Neural progenitor cell (in vitro differentiated cells): ENCODE measurements around the gene FRMD8. TPM values are rescaled to one million over a fixed set of nuclear protein-coding genes. Genes with fewer than 3 reads are reported as not detected.

Experiments used
- DNase-seq: peaks from one replicate; pipeline ENCODE4 v3.0.0-alpha.2; 2016; ENCODE audit warnings: low spot score
- H2AFZ ChIP-seq: fragments of 200-600 bp; sonication (generic); replicated peaks from 2 replicates; pipeline ENCODE4 v1.6.1; 2016; ENCODE audit warnings: antibody characterized with exemption
- H3F3A ChIP-seq: fragments of 200-600 bp; sonication (generic); 2 replicates; pipeline ENCODE4 v1.6.1; 2016; ENCODE audit warnings: antibody characterized with exemption, low read depth
- H3K27ac ChIP-seq: fragments of 200-600 bp; sonication (generic); 2 replicates; pipeline ENCODE4 v1.5.1; 2016; ENCODE audit warnings: mild to moderate bottlenecking
- H3K27me3 ChIP-seq: fragments of 200-600 bp; sonication (generic); 2 replicates; pipeline ENCODE4 v1.6.1; 2016; ENCODE audit warnings: mild to moderate bottlenecking, moderate library complexity
- H3K36me3 ChIP-seq: fragments of 200-600 bp; sonication (generic); 2 replicates; pipeline ENCODE4 v1.5.1; 2016
- H3K4me1 ChIP-seq: fragments of 200-600 bp; sonication (generic); 2 replicates; pipeline ENCODE4 v1.6.1; 2016; ENCODE audit warnings: mixed run types
- H3K4me2 ChIP-seq: fragments of 200-600 bp; sonication (generic); 2 replicates; pipeline ENCODE4 v1.6.1; 2016
- H3K4me3 ChIP-seq: fragments of 200-600 bp; sonication (generic); 2 replicates; pipeline ENCODE4 v1.5.1; 2016
- H3K79me2 ChIP-seq: fragments of 200-600 bp; sonication (generic); 2 replicates; pipeline ENCODE4 v1.6.1; 2016; ENCODE audit warnings: low read depth
- H3K9ac ChIP-seq: fragments of 200-600 bp; sonication (generic); 2 replicates; pipeline ENCODE4 v1.6.1; 2016
- H3K9me3 ChIP-seq: fragments of 200-600 bp; sonication (generic); 2 replicates; pipeline ENCODE4 v1.5.1; 2016; ENCODE audit warnings: low read depth
- H4K20me1 ChIP-seq: fragments of 200-600 bp; sonication (generic); 2 replicates; pipeline ENCODE4 v1.6.1; 2016; ENCODE audit warnings: low read depth
- H3K27ac Mint-ChIP-seq: 3 replicates; pipeline ENCODE4 v1.8.0; 2021; ENCODE audit warnings: mixed read lengths
- H3K27me3 Mint-ChIP-seq: 2 replicates; pipeline ENCODE4 v1.8.0; 2022; ENCODE audit warnings: low read depth, mild to moderate bottlenecking, inconsistent platforms, moderate library complexity, mixed read lengths; ENCODE audit not compliant: insufficient read depth
- H3K36me3 Mint-ChIP-seq: 3 replicates; pipeline ENCODE4 v1.8.0; 2021; ENCODE audit warnings: mixed read lengths
- H3K4me1 Mint-ChIP-seq: 3 replicates; pipeline ENCODE4 v1.8.0; 2021; ENCODE audit warnings: mixed read lengths
- H3K4me3 Mint-ChIP-seq: 3 replicates; pipeline ENCODE4 v1.8.0; 2021; ENCODE audit warnings: mild to moderate bottlenecking, moderate library complexity, mixed read lengths
- H3K9me3 Mint-ChIP-seq: 3 replicates; pipeline ENCODE4 v1.8.0; 2020; ENCODE audit warnings: mixed read lengths
- EZH2 ChIP-seq: fragments of 200-600 bp; sonication (generic); IDR thresholded peaks from 2 replicates; pipeline ENCODE4 v1.6.1; 2017; ENCODE audit warnings: antibody characterized with exemption, mild to moderate bottlenecking, moderate library complexity
- EZH2phosphoT487 ChIP-seq: fragments of 200-600 bp; sonication (generic); IDR thresholded peaks from 2 replicates; pipeline ENCODE4 v1.6.1; 2017; ENCODE audit warnings: antibody characterized with exemption
- total RNA-seq: library from RNA; depleted of rRNA; stranded (reverse); fragments of >200 nt; gene quantifications from 2 replicates; pipeline ENCODE4 v1.2.3, GENCODE V29; 2015; ENCODE audit warnings: low replicate concordance
- TF ChIP-seq, protein P1 (sequence below): fragments of 200-600 bp; sonication (generic); IDR thresholded peaks from 2 replicates; pipeline ENCODE4 v1.5.1; 2017; ENCODE audit warnings: antibody characterized with exemption, mild to moderate bottlenecking

FRMD8 gene
- total RNA-seq, 1 donor from 2014 or later: 5.8 TPM

- Histone ChIP-seq H2AFZ (no peak overlapping the region), H3K4me1 (peaks cover 23% of the 10 kb centered on the region), H3K79me2 (no peaks in the 10 kb centered on the region), H3K9ac (no peak overlapping the region), H3K9me3 (no peaks in the 10 kb centered on the region), H3K27me3 (peaks cover 26% of the 10 kb centered on the region), H3K36me3 (no peaks in the 10 kb centered on the region), H3K4me3 (no peak overlapping the region), H3F3A (peaks cover 21% of the 10 kb centered on the region), H3K27ac (no peak overlapping the region), H4K20me1 (peaks cover 13% of the 10 kb centered on the region), H3K4me2 (no peak overlapping the region)
- no peak for TF ChIP-seq EZH2phosphoT487
- no peak for DNase-seq
- no peaks in the 10 kb centered on the region for H3K9me3 Mint-ChIP-seq
- no peak overlapping the region for H3K4me3 Mint-ChIP-seq
- H3K27me3 Mint-ChIP-seq: peaks cover 12% of the 10 kb centered on the region
- H3K27ac Mint-ChIP-seq: no peak overlapping the region
- H3K4me1 Mint-ChIP-seq: peaks cover 21% of the 10 kb centered on the region
- peaks cover 3% of the 10 kb centered on the region for H3K36me3 Mint-ChIP-seq
Measured at GRCh38 chr11:65357856-65358356, 28.5 kb upstream of the FRMD8 start.

GRCh38 chr11:65362320-65362931, 24.0 kb upstream of the FRMD8 start:
- Histone ChIP-seq H3K9me3 (no peaks in the 10 kb centered on the region), H3K27ac (no peak overlapping the region), H3K4me2 (no peak overlapping the region), H3F3A (no peaks in the 10 kb centered on the region), H3K27me3 (peaks cover 3% of the 10 kb centered on the region), H4K20me1 (no peaks in the 10 kb centered on the region), H3K4me3 (no peak overlapping the region), H3K36me3 (no peaks in the 10 kb centered on the region), H3K79me2 (peaks cover 4% of the 10 kb centered on the region), H3K9ac (no peak overlapping the region), H3K4me1 (peaks cover 10% of the 10 kb centered on the region), H2AFZ (no peak overlapping the region)
- Mint-ChIP-seq H3K4me3 (no peak overlapping the region), H3K27ac (no peak overlapping the region), H3K9me3 (no peaks in the 10 kb centered on the region), H3K36me3 (no peaks in the 10 kb centered on the region), H3K27me3 (peaks cover 8% of the 10 kb centered on the region), H3K4me1 (peaks cover 13% of the 10 kb centered on the region)
- no peak for DNase-seq
- no peak for TF ChIP-seq EZH2
- TF ChIP-seq EZH2phosphoT487: no peak
- TF ChIP-seq, protein P1, sequence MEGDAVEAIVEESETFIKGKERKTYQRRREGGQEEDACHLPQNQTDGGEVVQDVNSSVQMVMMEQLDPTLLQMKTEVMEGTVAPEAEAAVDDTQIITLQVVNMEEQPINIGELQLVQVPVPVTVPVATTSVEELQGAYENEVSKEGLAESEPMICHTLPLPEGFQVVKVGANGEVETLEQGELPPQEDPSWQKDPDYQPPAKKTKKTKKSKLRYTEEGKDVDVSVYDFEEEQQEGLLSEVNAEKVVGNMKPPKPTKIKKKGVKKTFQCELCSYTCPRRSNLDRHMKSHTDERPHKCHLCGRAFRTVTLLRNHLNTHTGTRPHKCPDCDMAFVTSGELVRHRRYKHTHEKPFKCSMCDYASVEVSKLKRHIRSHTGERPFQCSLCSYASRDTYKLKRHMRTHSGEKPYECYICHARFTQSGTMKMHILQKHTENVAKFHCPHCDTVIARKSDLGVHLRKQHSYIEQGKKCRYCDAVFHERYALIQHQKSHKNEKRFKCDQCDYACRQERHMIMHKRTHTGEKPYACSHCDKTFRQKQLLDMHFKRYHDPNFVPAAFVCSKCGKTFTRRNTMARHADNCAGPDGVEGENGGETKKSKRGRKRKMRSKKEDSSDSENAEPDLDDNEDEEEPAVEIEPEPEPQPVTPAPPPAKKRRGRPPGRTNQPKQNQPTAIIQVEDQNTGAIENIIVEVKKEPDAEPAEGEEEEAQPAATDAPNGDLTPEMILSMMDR: no peak

- Mint-ChIP-seq H3K4me3 (no peak overlapping the region), H3K27me3 (peaks cover 8% of the 10 kb centered on the region), H3K27ac (no peak overlapping the region), H3K36me3 (no peaks in the 10 kb centered on the region), H3K9me3 (no peaks in the 10 kb centered on the region), H3K4me1 (peaks cover 13% of the 10 kb centered on the region)
- no peak for TF ChIP-seq EZH2
- TF ChIP-seq EZH2phosphoT487: no peak
- TF ChIP-seq, protein P1: no peak
- no peak overlapping the region for H3K4me3 ChIP-seq
- no peaks in the 10 kb centered on the region for H3F3A ChIP-seq
- peaks cover 10% of the 10 kb centered on the region for H3K4me1 ChIP-seq
- no peaks in the 10 kb centered on the region for H3K9me3 ChIP-seq
- no peaks in the 10 kb centered on the region for H4K20me1 ChIP-seq
- no peak overlapping the region for H3K4me2 ChIP-seq
- H3K9ac ChIP-seq: no peak overlapping the region
- no peak overlapping the region for H2AFZ ChIP-seq
- DNase-seq: no peak
- no peak overlapping the region for H3K27ac ChIP-seq
- H3K36me3 ChIP-seq: no peaks in the 10 kb centered on the region
- H3K27me3 ChIP-seq: no peaks in the 10 kb centered on the region
- peaks cover 4% of the 10 kb centered on the region for H3K79me2 ChIP-seq
Measured at GRCh38 chr11:65362966-65363365, 23.5 kb upstream of the FRMD8 start.

- Mint-ChIP-seq H3K4me1 (peaks cover 14% of the 10 kb centered on the region), H3K4me3 (no peak overlapping the region), H3K36me3 (no peaks in the 10 kb centered on the region), H3K27ac (peak overlapping the region; percentile 1), H3K27me3 (peaks cover 7% of the 10 kb centered on the region), H3K9me3 (no peaks in the 10 kb centered on the region)
- H3K27me3 ChIP-seq: no peaks in the 10 kb centered on the region
- peaks cover 10% of the 10 kb centered on the region for H3K4me1 ChIP-seq
- H3K27ac ChIP-seq: no peak overlapping the region
- H2AFZ ChIP-seq: no peak overlapping the region
- TF ChIP-seq EZH2phosphoT487 (no peak), EZH2 (no peak)
- TF ChIP-seq, protein P1: no peak
- no peak for DNase-seq
- no peak overlapping the region for H3K4me2 ChIP-seq
- no peaks in the 10 kb centered on the region for H3K36me3 ChIP-seq
- no peaks in the 10 kb centered on the region for H4K20me1 ChIP-seq
- no peaks in the 10 kb centered on the region for H3K9me3 ChIP-seq
- H3K4me3 ChIP-seq: no peak overlapping the region
- no peaks in the 10 kb centered on the region for H3F3A ChIP-seq
- H3K79me2 ChIP-seq: peaks cover 4% of the 10 kb centered on the region
- H3K9ac ChIP-seq: no peak overlapping the region
Measured at GRCh38 chr11:65363770-65364169, 22.7 kb upstream of the FRMD8 start.
